ENCODE results near the gene HTT-AS. TPM values are rescaled to one million over a fixed set of nuclear protein-coding genes. Genes with fewer than 3 reads are reported as not detected.

The HTT-AS gene
- total RNA-seq, 5 donors from 2014 or later (not counting 1 experiment from before 2014, with no cell fraction given) = not detected

Other genes starting within 250 kb of the HTT-AS start
- 100 to 1,000 TPM; 241 to 274 (median 256) TPM for gene ADD1, start 230.7 kb downstream of the HTT-AS start, total RNA-seq
- 10 to 100 TPM; 30.6 to 48.1 (median 46.3) TPM for gene NOP14, start 111.1 kb downstream of the HTT-AS start, total RNA-seq
- 1 to 10 TPM; 1.8 to 4.8 (median 2.5) TPM for gene GRK4, start 111.0 kb downstream of the HTT-AS start, total RNA-seq
- 10 to 100 TPM; 60.3 to 97.1 (median 71.4) TPM for gene HTT, start 143 bp upstream of the HTT-AS start, total RNA-seq
- 1 to 10 TPM in 4 of 5 donors, under 1 TPM in 1; 0.60 to 2.5 (median 1.6) TPM for gene MSANTD1, start 174.6 kb upstream of the HTT-AS start, total RNA-seq
- gene RGS12, start 218.5 kb upstream of the HTT-AS start, total RNA-seq = 10 to 100 TPM in 3 of 5 donors, 1 to 10 TPM in 2; 6.4 to 15.3 (median 10.5) TPM

All from T-cell (primary cell).